ENCODE data around the gene SERINC5. TPM values are rescaled to one million over a fixed set of nuclear protein-coding genes. Genes with fewer than 3 reads are reported as not detected.

The SERINC5 gene
- total RNA-seq, 2 donors from 2014 or later = 134 to 183 TPM

GRCh38 chr5:80269991-80270438 is 14.2 kb upstream of the SERINC5 start:
- Histone ChIP-seq H3K9me3 (ENCODE audit: control insufficient read depth, low read length) (no peaks in the 10 kb centered on the region), H3K4me1 (ENCODE audit: control insufficient read depth, insufficient read depth, low read length) (no peaks in the 10 kb centered on the region), H3K4me3 (ENCODE audit: low read length) (no peak overlapping the region), H3K36me3 (ENCODE audit: control insufficient read depth, insufficient read depth, low read length) (no peaks in the 10 kb centered on the region), H3K9ac (ENCODE audit: extremely low read depth, low read length, poor library complexity, severe bottlenecking) (no peak overlapping the region), H3K27me3 (ENCODE audit: control insufficient read depth, insufficient read depth, low read length, poor library complexity, severe bottlenecking) (no peaks in the 10 kb centered on the region), H3K27ac (ENCODE audit: low read depth, low read length) (no peak overlapping the region)
- DNase-seq = no peak
- no peaks in the 10 kb centered on the region for H3K27me3 Mint-ChIP-seq (ENCODE audit: insufficient read depth)
- 93 to 96% methylated on average over 3 to 8 of the region's 8 CpGs for WGBS, 2 experiments (ENCODE audit: insufficient coverage in 1 of 2, insufficient read length in 1 of 2)
- peak overlapping the region; percentile 16 for H3K27ac Mint-ChIP-seq
- H3K36me3 Mint-ChIP-seq (ENCODE audit: low read depth) = no peaks in the 10 kb centered on the region
- TF ChIP-seq CTCF (conservative IDR thresholded peaks at IDR 0.05) = no peak
- H3K4me3 Mint-ChIP-seq = no peak overlapping the region
- peaks cover 15% of the 10 kb centered on the region for H3K4me1 Mint-ChIP-seq
- no peaks in the 10 kb centered on the region for H3K9me3 Mint-ChIP-seq

- Mint-ChIP-seq H3K36me3 (ENCODE audit: low read depth) (no peaks in the 10 kb centered on the region), H3K4me1 (peaks cover 15% of the 10 kb centered on the region), H3K27ac (peak overlapping the region; percentile 66), H3K9me3 (no peaks in the 10 kb centered on the region), H3K27me3 (ENCODE audit: insufficient read depth) (no peaks in the 10 kb centered on the region), H3K4me3 (no peak overlapping the region)
- Histone ChIP-seq H3K27me3 (ENCODE audit: control insufficient read depth, insufficient read depth, low read length, poor library complexity, severe bottlenecking) (no peaks in the 10 kb centered on the region), H3K36me3 (ENCODE audit: control insufficient read depth, insufficient read depth, low read length) (no peaks in the 10 kb centered on the region), H3K4me3 (ENCODE audit: low read length) (no peak overlapping the region), H3K9me3 (ENCODE audit: control insufficient read depth, low read length) (no peaks in the 10 kb centered on the region), H3K9ac (ENCODE audit: extremely low read depth, low read length, poor library complexity, severe bottlenecking) (no peak overlapping the region), H3K27ac (ENCODE audit: low read depth, low read length) (no peak overlapping the region), H3K4me1 (ENCODE audit: control insufficient read depth, insufficient read depth, low read length) (no peaks in the 10 kb centered on the region)
- no peak for DNase-seq
- no peak for TF ChIP-seq CTCF (conservative IDR thresholded peaks at IDR 0.05)
- 89 to 91% methylated on average over 3 to 5 of the region's 5 CpGs for WGBS, 2 experiments (ENCODE audit: insufficient coverage in 1 of 2, insufficient read length in 1 of 2)
Measured at GRCh38 chr5:80268916-80269315, 13.1 kb upstream of the SERINC5 start.

- Mint-ChIP-seq H3K27me3 (ENCODE audit: insufficient read depth) (no peaks in the 10 kb centered on the region), H3K27ac (no peak overlapping the region), H3K9me3 (no peaks in the 10 kb centered on the region), H3K4me1 (peaks cover 15% of the 10 kb centered on the region), H3K36me3 (ENCODE audit: low read depth) (no peaks in the 10 kb centered on the region), H3K4me3 (no peak overlapping the region)
- Histone ChIP-seq H3K9ac (ENCODE audit: extremely low read depth, low read length, poor library complexity, severe bottlenecking) (no peak overlapping the region), H3K27me3 (ENCODE audit: control insufficient read depth, insufficient read depth, low read length, poor library complexity, severe bottlenecking) (no peaks in the 10 kb centered on the region), H3K9me3 (ENCODE audit: control insufficient read depth, low read length) (no peaks in the 10 kb centered on the region), H3K27ac (ENCODE audit: low read depth, low read length) (no peak overlapping the region), H3K4me1 (ENCODE audit: control insufficient read depth, insufficient read depth, low read length) (no peaks in the 10 kb centered on the region), H3K4me3 (ENCODE audit: low read length) (no peak overlapping the region), H3K36me3 (ENCODE audit: control insufficient read depth, insufficient read depth, low read length) (no peaks in the 10 kb centered on the region)
- DNase-seq = peak; percentile 52
- no peak for TF ChIP-seq CTCF (conservative IDR thresholded peaks at IDR 0.05)
- 82 to 89% methylated on average over 1 to 2 of the region's 2 CpGs for WGBS, 2 experiments (ENCODE audit: insufficient coverage in 1 of 2, insufficient read length in 1 of 2)
Measured at GRCh38 chr5:80266566-80266965, 10.7 kb upstream of the SERINC5 start.

Data from endodermal cell (in vitro differentiated cells).